CD4-positive, alpha-beta memory T cell (primary cell): ENCODE results near the gene USF2. TPM values are rescaled to one million over a fixed set of nuclear protein-coding genes. Genes with fewer than 3 reads are reported as not detected.
"Not testable (repeated sequence)": the region's sequence is repeated elsewhere in the genome, so short reads cannot be mapped to it uniquely, and the experiment has no call there.

Experiments
- CTCF ChIA-PET: fragments of 350-600 bp; sonication (Branson Sonifier 250); formaldehyde crosslinking; loops from one replicate; lab custom pipeline; 2021; ENCODE audit warnings: inconsistent platforms; ENCODE audit not compliant: partially characterized antibody; lab: Charles Lee
- POLR2A ChIA-PET: fragments of 350-600 bp; sonication (Branson Sonifier 250); formaldehyde crosslinking; loops from one replicate; lab custom pipeline; 2021; ENCODE audit not compliant: partially characterized antibody; lab: Charles Lee
- DNase-seq, 5 donors: peaks; one replicate each; pipeline versions ENCODE4 v3.0.0 to v3.0.0-alpha.2; 2020 to 2022; ENCODE audit warnings: mixed read lengths in 1 of 5
- H3K27ac ChIP-seq: one replicate; pipeline ENCODE4 v1.7.0; 2013; ENCODE audit warnings: low read depth, low read length
- H3K27me3 ChIP-seq: 2 replicates; pipeline ENCODE4 v1.7.0; 2013; ENCODE audit warnings: mild to moderate bottlenecking, low read length, moderate library complexity; ENCODE audit not compliant: insufficient read depth
- H3K36me3 ChIP-seq: 2 replicates; pipeline ENCODE4 v1.7.0; 2013; ENCODE audit warnings: mild to moderate bottlenecking, low read length, moderate library complexity; ENCODE audit not compliant: insufficient read depth
- H3K4me1 ChIP-seq: 2 replicates; pipeline ENCODE4 v1.7.0; 2013; ENCODE audit warnings: mild to moderate bottlenecking, low read length, moderate library complexity; ENCODE audit not compliant: insufficient read depth
- H3K4me3 ChIP-seq, 2 donors: one replicate each; pipeline ENCODE4 v1.7.0; 2013; ENCODE audit warnings: low read length in 2 of 2, mild to moderate bottlenecking in 1 of 2
- H3K9me3 ChIP-seq, 2 donors: one replicate each; pipeline ENCODE4 v1.7.0; 2013; ENCODE audit warnings: low read length in 2 of 2, control low read depth in 1 of 2; ENCODE audit not compliant: control insufficient read depth in 1 of 2
- H3K27ac Mint-ChIP-seq, 7 donors: one replicate each; pipeline ENCODE4 v1.8.0; 2020 to 2021; ENCODE audit warnings: mixed read lengths in 7 of 7, mild to moderate bottlenecking in 6 of 7, inconsistent platforms in 3 of 7, moderate library complexity in 3 of 7
- H3K27me3 Mint-ChIP-seq, 2 donors: one replicate each; pipeline ENCODE4 v1.8.0; 2020 to 2021; ENCODE audit warnings: mixed read lengths in 2 of 2
- H3K36me3 Mint-ChIP-seq, 2 donors: one replicate each; pipeline ENCODE4 v1.8.0; 2020 to 2021; ENCODE audit warnings: mixed read lengths in 2 of 2, inconsistent platforms in 1 of 2, mild to moderate bottlenecking in 1 of 2
- H3K4me1 Mint-ChIP-seq, 4 donors: one replicate each; pipeline ENCODE4 v1.8.0; 2020 to 2021; ENCODE audit warnings: mixed read lengths in 4 of 4, mild to moderate bottlenecking in 1 of 4
- H3K4me3 Mint-ChIP-seq, 8 donors: one replicate each; pipeline ENCODE4 v1.8.0; 2020 to 2021; ENCODE audit warnings: mixed read lengths in 8 of 8, mild to moderate bottlenecking in 7 of 8, moderate library complexity in 6 of 8, inconsistent platforms in 3 of 8
- H3K9me3 Mint-ChIP-seq, 8 donors: one replicate each; pipeline ENCODE4 v1.8.0; 2020 to 2021; ENCODE audit warnings: mixed read lengths in 8 of 8, mild to moderate bottlenecking in 5 of 8, inconsistent platforms in 3 of 8, moderate library complexity in 1 of 8
- intact Hi-C: fragments of 100-400 bp; cut with micrococcal nuclease; formaldehyde crosslinking; loops from one replicate; pipeline ENCODE4 v1.15.1; 2023
- polyA plus RNA-seq, 2 donors: library from polyadenylated mRNA; unstranded; fragments of 300-500 nt; fragmentation: Illumina TruSeq; gene quantifications; one replicate each; pipeline ENCODE4 v1.2.3, GENCODE V29; 2021
- total RNA-seq, 2 experiments: library from RNA; stranded (reverse); gene quantifications; one replicate each; pipeline ENCODE4 v1.2.3, GENCODE V29; 2021

USF2 gene
- total RNA-seq (100 to 1,000 TPM; 204 to 216 TPM), polyA plus RNA-seq (1 to 10 TPM; 2.2 to 9.4 TPM)

- H3K4me1 ChIP-seq: peaks cover 37% of the 10 kb centered on the region
- Mint-ChIP-seq H3K36me3 (peaks cover 27 to 59% of the 10 kb centered on the region in 2 donors), H3K9me3 (no peaks in the 10 kb centered on the region), H3K4me3 (peak within 1 kb of the TSS; percentile 93 to 97 (median 96)), H3K4me1 (peaks cover 20 to 48% (median 35%) of the 10 kb centered on the region in 4 donors), H3K27me3 (no peaks in the 10 kb centered on the region), H3K27ac (peak within 1 kb of the TSS; percentile 93 to 99 (median 97))
- CTCF ChIA-PET: interaction anchor here (0.7 to 2.1 kb wide), 5 partner anchors 28 to 154 kb away, joined by 3 to 7 read pairs (median 4); no protein-coding TSS in a partner anchor
- peak; percentile 62 to 80 (median 67) for DNase-seq
- H3K9me3 ChIP-seq: no peaks in the 10 kb centered on the region
- POLR2A ChIA-PET: interaction anchor here (0.6 to 7.5 kb wide), 22 partner anchors 9 to 305 kb away, joined by 3 to 95 read pairs (median 6); partner anchors contain the start of genes FXYD5, FXYD7 and SCN1B
- H3K27ac ChIP-seq: peak within 1 kb of the TSS; percentile 76
- H3K27me3 ChIP-seq: no peaks in the 10 kb centered on the region
- intact Hi-C loops: loop anchor here (1.0 to 2.0 kb wide), 7 partner anchors 32 to 227 kb away; partner anchors contain the start of genes FFAR1 and FXYD7
- H3K4me3 ChIP-seq: peak within 1 kb of the TSS; percentile 42 to 56
- peaks cover 33% of the 10 kb centered on the region for H3K36me3 ChIP-seq
These were observed at the start of gene USF2 for GRCh38 chr19:35268536-35269437. TSS of gene USF2 (plus strand) at chr19:35268962. CDS start at chr19:35269102, 140 bp downstream.

DNA sequence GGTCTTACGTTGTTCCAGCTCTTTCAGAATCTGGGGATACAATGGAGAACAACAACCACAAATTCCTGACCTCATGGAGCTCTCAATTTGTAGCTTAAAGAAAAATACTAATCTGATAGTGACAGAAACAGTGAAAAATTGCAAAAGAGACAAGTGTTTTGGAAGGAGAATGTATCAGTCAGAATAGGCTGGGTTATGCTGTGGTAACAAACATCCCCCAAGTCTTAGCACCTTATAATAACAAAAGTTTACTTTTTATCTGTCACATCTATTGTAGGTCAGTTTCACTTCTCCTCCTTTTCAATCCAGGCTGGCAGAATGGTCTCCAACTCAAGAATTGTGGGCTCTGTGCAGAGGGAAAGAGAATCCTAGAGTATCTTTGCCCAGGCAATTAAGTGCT lies 49.8 kb upstream of the USF2 start:
- Histone ChIP-seq H3K9me3 (no peaks in the 10 kb centered on the region), H3K36me3 (no peaks in the 10 kb centered on the region), H3K4me1 (peaks cover 72% of the 10 kb centered on the region), H3K27me3 (no peaks in the 10 kb centered on the region), H3K27ac (no peak overlapping the region), H3K4me3 (no peak overlapping the region)
- Mint-ChIP-seq H3K36me3 (peaks cover 0 to under 1% of the 10 kb centered on the region in 2 donors), H3K4me1 (peaks cover 25 to 64% (median 49%) of the 10 kb centered on the region in 4 donors), H3K9me3 (peaks cover 0 to 14% (median 4%) of the 10 kb centered on the region in 8 donors), H3K4me3 (peak overlapping the region in 1 of 8 donors; percentile 1), H3K27ac (peak overlapping the region in 2 of 7 donors; percentile 25 to 88), H3K27me3 (no peaks in the 10 kb centered on the region)
- DNase-seq: no peak
- ChIA-PET CTCF (interaction anchor here (1.4 to 2.0 kb wide), 3 partner anchors 21 to 78 kb away, joined by 3 to 7 read pairs (median 5); no protein-coding TSS in a partner anchor), POLR2A (no interaction called here)
- intact Hi-C loops: loop anchor here (10.0 kb wide), 1 partner anchor 246 kb away; no protein-coding TSS in a partner anchor

- intact Hi-C loops: no loop called here
- H3K9me3 ChIP-seq: no peaks in the 10 kb centered on the region
- Mint-ChIP-seq H3K27ac (peak overlapping the region; percentile 38 to 81 (median 64)), H3K4me3 (peak overlapping the region in 5 of 8 donors; percentile 35 to 56 (median 42)), H3K9me3 (peaks cover 0 to 14% (median 4%) of the 10 kb centered on the region in 8 donors), H3K27me3 (no peaks in the 10 kb centered on the region), H3K4me1 (peaks cover 13 to 59% (median 40%) of the 10 kb centered on the region in 4 donors), H3K36me3 (no peaks in the 10 kb centered on the region)
- H3K36me3 ChIP-seq: no peaks in the 10 kb centered on the region
- DNase-seq: no peak
- H3K27ac ChIP-seq: no peak overlapping the region
- ChIA-PET CTCF (interaction anchor here (1.1 to 1.5 kb wide), 3 partner anchors 67 to 78 kb away, joined by 3 to 4 read pairs (median 3); partner anchors contain the start of gene FXYD5), POLR2A (interaction anchor here (0.9 to 6.7 kb wide), 6 partner anchors 9 to 26 kb away, joined by 3 to 40 read pairs (median 5); no protein-coding TSS in a partner anchor)
- H3K4me3 ChIP-seq: no peak overlapping the region
- no peaks in the 10 kb centered on the region for H3K27me3 ChIP-seq
- peaks cover 68% of the 10 kb centered on the region for H3K4me1 ChIP-seq
These were observed 48.3 kb upstream of the USF2 start for GRCh38 chr19:35220315-35220921.

DNA sequence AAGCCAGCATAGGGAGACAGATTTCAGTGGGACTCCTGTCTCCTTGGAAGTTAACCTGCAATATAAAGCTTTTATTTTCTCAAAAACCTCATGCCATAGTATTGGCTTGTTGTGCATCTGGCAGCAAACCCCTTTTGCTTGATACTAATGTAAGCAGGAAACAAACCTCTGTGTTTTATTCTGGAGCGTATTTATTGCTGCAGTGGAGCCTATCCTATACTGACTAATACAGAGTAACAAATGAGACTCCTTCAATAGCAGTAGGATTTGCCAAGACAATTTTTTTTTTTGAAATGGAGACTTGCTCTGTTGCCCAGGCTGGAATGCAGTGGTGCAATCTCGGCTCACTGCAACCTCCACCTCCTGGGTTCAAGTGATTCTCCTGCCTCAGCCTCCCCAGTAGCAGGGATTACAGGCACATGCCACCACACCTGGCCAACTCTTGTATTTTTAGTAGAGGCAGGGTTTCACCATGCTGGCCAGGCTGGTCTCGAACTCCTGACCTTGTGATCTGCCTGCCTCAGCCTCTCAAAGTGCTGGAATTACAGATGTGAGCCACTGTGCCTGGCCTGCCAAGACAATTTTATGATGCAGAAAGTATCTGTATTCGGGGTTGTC lies 47.7 kb upstream of the USF2 start:
- Mint-ChIP-seq H3K4me1 (peaks cover 13 to 59% (median 41%) of the 10 kb centered on the region in 4 donors), H3K4me3 (peak overlapping the region in 4 of 8 donors; percentile 35 to 56 (median 42)), H3K27ac (peak overlapping the region; percentile 38 to 81 (median 64)), H3K9me3 (peaks cover 0 to 14% (median 4%) of the 10 kb centered on the region in 8 donors)
- H3K27ac ChIP-seq, H3K36me3 ChIP-seq, H3K27me3 Mint-ChIP-seq, H3K27me3 ChIP-seq, H3K36me3 Mint-ChIP-seq, DNase-seq, intact Hi-C loops, H3K4me3 ChIP-seq, H3K9me3 ChIP-seq: not testable (repeated sequence)
- POLR2A ChIA-PET: interaction anchor here (0.9 to 6.7 kb wide), 5 partner anchors 9 to 27 kb away, joined by 3 to 40 read pairs (median 5); no protein-coding TSS in a partner anchor
- CTCF ChIA-PET: interaction anchor here (1.1 to 1.5 kb wide), 2 partner anchors 67 to 79 kb away, joined by 3 to 4 read pairs; partner anchors contain the start of gene FXYD5
- H3K4me1 ChIP-seq: peaks cover 63% of the 10 kb centered on the region

DNA sequence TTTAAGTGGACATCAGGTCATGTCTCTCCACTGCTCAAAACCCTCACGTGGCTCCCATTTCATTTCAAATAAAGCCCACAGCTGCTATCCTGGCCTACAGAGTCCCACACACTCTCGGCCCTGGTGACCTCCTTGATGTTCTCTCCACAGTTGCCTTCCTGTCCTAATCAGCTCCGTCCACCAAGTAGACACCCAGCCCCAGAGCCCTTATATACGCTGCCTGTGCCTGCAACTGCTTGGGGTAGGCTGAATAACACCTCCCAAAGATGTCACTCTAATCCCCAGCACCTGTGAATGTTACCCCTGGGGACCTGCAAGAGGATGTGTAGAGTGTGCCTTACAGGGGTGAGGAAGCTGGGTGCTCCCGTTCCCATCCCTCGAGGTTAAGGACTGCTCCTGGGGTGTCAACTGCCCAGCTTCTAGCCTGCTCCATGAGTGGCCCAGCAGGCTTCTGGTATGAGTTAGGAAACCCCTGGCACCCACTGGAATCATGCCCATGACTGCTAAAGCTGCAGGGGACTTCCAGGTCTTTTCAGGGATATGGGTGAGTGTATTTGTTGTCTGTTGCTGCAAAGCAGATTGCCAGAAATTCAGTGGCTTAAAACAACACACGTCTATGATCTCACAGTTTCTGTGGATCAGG lies 46.3 kb upstream of the USF2 start:
- no peak overlapping the region for H3K4me3 Mint-ChIP-seq
- H3K9me3 ChIP-seq: no peaks in the 10 kb centered on the region
- H3K27me3 Mint-ChIP-seq: no peaks in the 10 kb centered on the region
- DNase-seq: no peak
- peaks cover 0 to 11% (median 3%) of the 10 kb centered on the region in 8 donors for H3K9me3 Mint-ChIP-seq
- no peaks in the 10 kb centered on the region for H3K27me3 ChIP-seq
- no peaks in the 10 kb centered on the region for H3K36me3 Mint-ChIP-seq
- no peak overlapping the region for H3K4me3 ChIP-seq
- peaks cover 9 to 50% (median 32%) of the 10 kb centered on the region in 4 donors for H3K4me1 Mint-ChIP-seq
- H3K27ac Mint-ChIP-seq: peak overlapping the region in 4 of 7 donors; percentile 18 to 81 (median 58)
- H3K27ac ChIP-seq: no peak overlapping the region
- CTCF ChIA-PET: interaction anchor here (1.4 to 2.2 kb wide), 2 partner anchors 13 to 19 kb away, joined by 3 to 15 read pairs; no protein-coding TSS in a partner anchor
- POLR2A ChIA-PET: interaction anchor here (1.3 to 6.7 kb wide), 5 partner anchors 8 to 25 kb away, joined by 4 to 40 read pairs (median 8); no protein-coding TSS in a partner anchor
- intact Hi-C loops: no loop called here
- H3K4me1 ChIP-seq: peaks cover 49% of the 10 kb centered on the region
- H3K36me3 ChIP-seq: no peaks in the 10 kb centered on the region
